H1 (cell line): ENCODE measurements around the gene TBC1D9. TPM values are rescaled to one million over a fixed set of nuclear protein-coding genes. Genes with fewer than 3 reads are reported as not detected.

Experiments used
- CREB1 ChIP-seq: IDR thresholded peaks from 2 replicates; pipeline ENCODE4 v1.6.1; 2012; ENCODE audit warnings: inconsistent platforms
- CTBP2 ChIP-seq: IDR thresholded peaks from 2 replicates; pipeline ENCODE4 v1.7.0; 2011; ENCODE audit warnings: borderline replicate concordance, mild to moderate bottlenecking, moderate library complexity, mixed read lengths, low read length; ENCODE audit not compliant: insufficient read depth, insufficient read length
- EGR1 ChIP-seq: IDR thresholded peaks from 2 replicates; pipeline ENCODE4 v1.6.1; 2011; ENCODE audit warnings: low read depth, low read length, borderline replicate concordance
- FOSL1 ChIP-seq: IDR thresholded peaks from 2 replicates; pipeline ENCODE4 v1.6.1; 2011; ENCODE audit warnings: mild to moderate bottlenecking, low read depth, low read length, moderate library complexity; ENCODE audit not compliant: insufficient read depth
- KDM1A ChIP-seq: fragments of 200-600, 300-600 bp; sonication (generic); IDR thresholded peaks from 2 replicates; pipeline ENCODE4 v1.7.1; 2016; ENCODE audit warnings: mild to moderate bottlenecking, low read length, borderline replicate concordance
- MAX ChIP-seq: IDR thresholded peaks from 2 replicates; pipeline ENCODE4 v1.6.1; 2012; ENCODE audit warnings: inconsistent platforms
- PHF8 ChIP-seq: fragments of 200-600 bp; sonication (generic); conservative IDR thresholded peaks from 2 replicates; pipeline ENCODE4 v1.7.1; 2012; ENCODE audit warnings: low read depth, mild to moderate bottlenecking, inconsistent platforms, low read length, moderate library complexity
- TCF12 ChIP-seq: IDR thresholded peaks from 2 replicates; pipeline ENCODE4 v1.6.1; 2011; ENCODE audit warnings: low read depth, mild to moderate bottlenecking, low read length
- polyA plus RNA-seq, 7 experiments: library from polyadenylated mRNA; depleted of rRNA in 3 of 7; stranded (reverse) in 5 of 7; unstranded in 2 of 7; fragments of >200 nt in 5 of 7; fragments of 200-250 nt in 2 of 7; gene quantifications; 1 replicate in 5 of 7; 2 replicates in 1 of 7; 4 replicates in 1 of 7; pipeline versions ENCODE4 v1.2.1 to v1.2.3, GENCODE V29; 2011 to 2013; ENCODE audit warnings: missing spikeins in 2 of 7, mixed read lengths in 2 of 7
- total RNA-seq: library from RNA; stranded (reverse); fragmentation: NEBNext Ultra II Directional; extraction: Animal tissue kit (Norgen Biotek cat#: 25700); gene quantifications from 2 replicates; pipeline ENCODE4 v1.2.1, GENCODE V29; 2021
- TF ChIP-seq, protein P1 (sequence below): IDR thresholded peaks from 2 replicates; pipeline ENCODE4 v1.6.1; 2012; ENCODE audit warnings: inconsistent platforms

TBC1D9 gene
- total and polyA plus RNA-seq, 2 of the 8 experiments (the other 6 are each of a cell fraction or from before 2014, with no cell fraction given): 0.94 to 1.0 TPM

- TF ChIP-seq, protein P1, sequence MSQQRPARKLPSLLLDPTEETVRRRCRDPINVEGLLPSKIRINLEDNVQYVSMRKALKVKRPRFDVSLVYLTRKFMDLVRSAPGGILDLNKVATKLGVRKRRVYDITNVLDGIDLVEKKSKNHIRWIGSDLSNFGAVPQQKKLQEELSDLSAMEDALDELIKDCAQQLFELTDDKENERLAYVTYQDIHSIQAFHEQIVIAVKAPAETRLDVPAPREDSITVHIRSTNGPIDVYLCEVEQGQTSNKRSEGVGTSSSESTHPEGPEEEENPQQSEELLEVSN: no peak
- TF ChIP-seq CREB1 (no peak), MAX (no peak), EGR1 (no peak), PHF8 (no peak), TCF12 (no peak), CTBP2 (no peak), KDM1A (no peak), FOSL1 (no peak)
These were observed 101.7 kb downstream of the TBC1D9 start (continued) for GRCh38 chr4:140654495-140654814.
